ENCODE measurements around the gene BCKDK.

DNA sequence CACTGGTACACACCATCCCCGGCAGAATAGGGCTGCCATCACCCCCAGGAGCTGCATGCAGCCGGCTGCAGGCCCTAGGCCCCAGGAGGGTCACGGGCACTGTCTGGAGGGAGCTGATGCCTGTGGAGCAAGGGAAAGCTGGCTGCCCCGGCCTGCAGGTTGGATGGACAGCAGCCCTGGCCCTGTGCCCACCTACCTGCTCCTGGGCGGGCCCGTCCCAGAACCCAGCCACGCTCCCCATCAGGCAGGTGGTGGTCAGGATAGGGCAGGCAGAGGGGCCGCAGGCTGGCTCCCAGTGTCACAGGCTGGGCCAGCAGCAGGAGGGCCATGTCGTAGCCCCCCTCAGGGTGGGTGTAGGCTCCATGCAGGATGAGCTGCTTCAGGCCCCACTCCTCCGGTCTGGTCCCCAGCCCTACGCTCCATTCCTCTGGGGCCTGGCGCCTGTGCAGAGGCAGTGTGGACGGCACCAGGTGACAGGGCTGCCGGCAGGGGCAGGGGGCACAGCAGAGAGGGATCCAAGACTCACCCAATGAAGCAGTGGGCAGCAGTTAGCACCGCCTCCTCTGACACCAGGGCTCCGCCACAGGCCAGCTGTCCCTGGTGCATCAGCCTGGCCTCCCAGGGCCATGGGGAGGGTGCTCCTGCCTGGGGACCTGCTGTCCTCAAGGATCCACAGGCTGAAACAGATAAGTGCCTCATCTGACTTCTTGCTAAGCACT lies 23.4 kb upstream of the BCKDK start:
- TF ChIP-seq CTCF (IDR thresholded peaks at IDR 0.05; ENCODE audit: insufficient read depth, low read depth, low read length): no peak
- TF ChIP-seq EZH2 (IDR thresholded peaks at IDR 0.05; ENCODE audit: insufficient read depth, low read length): no peak

All from astrocyte (in vitro differentiated cells and primary cell).